Activated T-cell treated with anti-CD3 and anti-CD28 coated beads, Interleukin-2, amount 50 U/mL, for 48 hours (primary cell): ENCODE results near the gene BICC1.

Experiments
- DNase-seq, 2 experiments: peaks; one replicate each; pipeline ENCODE4 v3.0.0-alpha.2; 2020

Gene BICC1

GRCh38 chr10:58755677-58756076 is 243.0 kb downstream of the BICC1 start:
- no peak for DNase-seq

DNA sequence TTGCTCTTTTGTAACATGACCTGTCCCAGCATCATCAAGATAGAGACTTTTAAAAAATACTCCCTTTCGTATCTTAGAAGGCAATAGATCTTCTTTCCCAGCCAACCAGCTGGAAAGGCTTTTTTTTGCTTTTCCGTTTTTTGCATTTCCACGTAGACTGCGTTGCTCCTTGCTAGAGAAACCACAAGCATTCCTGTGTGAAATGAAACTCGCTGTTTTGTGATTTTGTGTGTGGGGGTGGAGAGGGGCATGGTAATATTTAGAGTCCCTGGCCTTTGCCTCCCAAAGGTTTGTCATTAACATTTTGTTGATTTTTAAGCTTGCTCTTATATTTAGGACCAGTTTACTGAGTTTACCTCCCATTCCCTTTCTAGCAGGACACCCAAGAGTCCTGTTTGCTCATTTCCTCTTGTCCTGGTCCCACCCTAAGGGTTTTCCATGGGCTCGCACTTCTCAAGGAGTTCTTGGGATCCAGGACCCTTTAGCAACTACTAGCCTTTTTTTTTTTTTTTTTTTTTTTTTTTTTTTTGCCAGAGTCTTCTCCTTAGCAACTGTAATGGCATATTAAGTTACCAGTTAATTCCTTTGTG is 243.6 kb downstream of the BICC1 start:
- DNase-seq = no peak

- DNase-seq = no peak
These were observed 244.8 kb downstream of the BICC1 start for GRCh38 chr10:58757352-58758065.

DNA sequence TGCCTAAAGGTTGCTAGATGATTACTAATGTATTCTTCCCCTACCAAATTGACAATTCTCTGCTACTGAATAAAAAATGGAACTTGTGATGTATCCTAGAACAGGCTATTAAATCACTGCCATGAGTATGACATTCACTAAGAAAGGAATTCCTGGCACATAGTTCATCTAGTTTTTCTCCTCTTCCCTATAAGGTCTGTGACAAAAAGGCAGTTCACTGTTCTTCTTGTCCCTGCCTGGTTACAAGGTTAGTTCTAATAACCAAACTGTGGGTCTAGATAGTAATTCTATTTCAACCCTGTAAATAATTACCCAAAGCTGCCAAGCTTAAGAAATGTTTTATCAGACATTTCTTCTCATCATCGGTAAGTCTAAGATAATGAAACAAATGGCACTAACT is 245.6 kb downstream of the BICC1 start:
- no peak for DNase-seq

- no peak for DNase-seq
These were observed 251.5 kb downstream of the BICC1 start for GRCh38 chr10:58764087-58764747.

GRCh38 chr10:58765910-58766309 is 253.2 kb downstream of the BICC1 start:
- no peak for DNase-seq

DNA sequence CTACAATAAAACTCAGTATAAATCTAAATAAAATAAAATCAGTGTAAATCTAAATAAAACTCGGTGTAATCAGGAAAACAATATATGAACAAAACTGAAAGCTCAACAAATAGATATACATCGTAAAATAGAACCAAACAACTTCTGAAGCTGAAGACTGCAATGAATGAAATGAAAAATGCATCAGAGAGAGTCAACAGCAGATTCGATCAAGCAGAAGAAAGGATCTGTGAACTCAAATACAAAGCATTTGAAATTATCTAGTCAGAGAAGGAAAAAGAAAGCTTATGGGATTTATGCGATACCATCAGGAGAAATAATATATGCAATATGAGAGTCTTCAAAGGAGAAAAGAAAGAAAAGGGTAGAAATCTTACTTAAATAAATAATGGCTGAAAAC is 255.0 kb downstream of the BICC1 start:
- no peak for DNase-seq

GRCh38 chr10:58771863-58772262 is 259.2 kb downstream of the BICC1 start:
- DNase-seq = no peak

- DNase-seq = no peak
These were observed 260.1 kb downstream of the BICC1 start for GRCh38 chr10:58772758-58773157.

DNA sequence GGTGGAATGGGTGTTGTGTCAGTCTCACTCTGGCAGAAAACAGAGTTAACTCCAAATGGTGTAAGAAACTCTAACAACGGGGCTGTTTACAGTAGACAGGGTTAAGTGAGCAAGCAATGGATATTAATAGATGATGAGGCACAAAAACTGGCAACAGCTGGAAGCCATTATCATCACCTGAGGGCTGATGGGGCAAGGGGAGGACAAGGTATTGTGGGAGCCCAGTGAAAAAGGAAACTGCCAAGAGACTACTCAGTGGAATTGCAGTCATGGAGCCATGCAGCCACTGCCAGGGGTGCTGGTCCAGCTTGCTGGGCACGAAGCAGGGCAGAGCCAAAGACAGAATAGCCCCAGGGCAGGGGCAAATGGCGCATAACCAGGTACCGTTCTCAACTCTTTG is 260.7 kb downstream of the BICC1 start:
- no peak for DNase-seq

- no peak for DNase-seq
These were observed 261.3 kb downstream of the BICC1 start for GRCh38 chr10:58773944-58774343.

GRCh38 chr10:58775960-58776567 is 263.4 kb downstream of the BICC1 start:
- DNase-seq = no peak

GRCh38 chr10:58776568-58777318 is 264.1 kb downstream of the BICC1 start:
- no peak for DNase-seq

- DNase-seq = no peak
These were observed 266.3 kb downstream of the BICC1 start for GRCh38 chr10:58778966-58779365.

- DNase-seq = no peak
These were observed 266.9 kb downstream of the BICC1 start for GRCh38 chr10:58779594-58779993.

GRCh38 chr10:58780476-58780875 is 267.8 kb downstream of the BICC1 start:
- DNase-seq = no peak

DNA sequence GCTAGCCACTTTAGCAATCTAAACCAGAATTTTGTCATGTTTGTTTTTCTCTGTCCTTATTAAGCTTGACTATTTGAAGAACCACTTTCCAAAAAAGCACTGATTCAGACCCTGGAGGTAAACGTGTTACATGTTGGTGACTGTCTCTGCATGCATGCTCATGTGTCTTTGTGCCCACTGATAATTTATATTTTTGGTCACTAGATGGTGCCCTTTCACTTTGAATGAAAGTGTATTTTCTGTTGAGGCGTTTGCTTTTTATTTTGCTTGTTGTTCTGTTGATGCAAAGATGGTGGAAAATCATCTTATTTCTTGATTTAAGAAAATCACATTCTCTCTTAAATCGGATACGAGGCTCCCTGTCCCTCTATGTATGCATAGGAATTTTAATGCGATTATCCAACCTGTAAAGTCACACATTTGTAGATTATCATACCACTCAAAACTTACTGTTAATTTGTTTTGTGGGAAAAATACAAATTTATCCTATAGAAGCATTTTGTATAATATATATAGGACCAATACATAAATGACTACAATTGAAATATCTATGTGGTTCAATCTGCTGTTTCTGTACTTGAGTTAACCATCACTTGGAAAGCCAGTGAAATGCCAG is 269.3 kb downstream of the BICC1 start:
- DNase-seq = no peak

DNA sequence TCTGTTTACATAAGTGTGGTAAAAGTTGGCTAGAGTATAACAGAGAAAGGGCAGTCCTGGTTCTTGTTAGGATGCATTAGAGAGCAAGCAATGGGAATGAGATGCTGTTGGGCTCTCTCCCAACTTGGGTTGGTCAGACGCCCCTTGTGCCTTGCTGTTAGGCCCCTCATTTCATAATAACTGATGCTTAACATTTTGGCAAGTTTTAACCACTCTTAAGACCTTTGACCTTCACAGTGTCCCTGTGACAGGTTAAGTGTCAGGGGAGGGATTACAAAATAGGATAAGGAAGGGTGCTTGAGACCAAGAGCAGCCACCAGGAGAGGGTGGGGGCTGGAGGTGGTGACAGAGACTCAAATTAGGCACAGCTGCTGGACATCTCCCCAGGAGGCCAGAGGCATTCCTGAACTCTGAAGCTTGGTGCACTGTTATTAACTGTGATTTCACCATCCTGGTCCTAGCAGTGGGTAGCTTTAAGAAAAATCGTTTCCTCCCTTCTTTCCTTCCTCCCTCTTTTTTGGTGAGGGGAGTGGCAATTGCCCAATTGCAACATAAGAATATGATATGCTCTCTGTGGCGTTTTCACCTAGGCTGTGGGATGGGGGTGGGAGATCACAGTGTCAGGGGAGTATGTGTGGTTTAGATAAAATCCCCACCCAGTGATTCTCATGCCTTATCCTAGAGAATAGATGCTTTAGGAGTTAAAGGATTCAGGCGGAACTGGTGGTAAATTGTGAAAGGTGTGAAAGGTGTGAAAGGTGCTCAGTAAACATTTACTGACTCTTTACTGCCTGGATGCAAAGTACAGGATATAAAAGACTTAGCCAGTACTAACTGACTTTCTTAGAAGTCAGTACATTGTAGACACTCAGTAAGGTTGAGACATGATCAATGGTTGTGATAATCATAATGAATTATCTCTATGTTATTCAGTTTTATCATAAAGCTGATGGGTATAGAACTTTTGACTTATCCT is 270.5 kb downstream of the BICC1 start:
- DNase-seq = no peak

GRCh38 chr10:58784361-58784760 is 271.7 kb downstream of the BICC1 start:
- DNase-seq = no peak

DNA sequence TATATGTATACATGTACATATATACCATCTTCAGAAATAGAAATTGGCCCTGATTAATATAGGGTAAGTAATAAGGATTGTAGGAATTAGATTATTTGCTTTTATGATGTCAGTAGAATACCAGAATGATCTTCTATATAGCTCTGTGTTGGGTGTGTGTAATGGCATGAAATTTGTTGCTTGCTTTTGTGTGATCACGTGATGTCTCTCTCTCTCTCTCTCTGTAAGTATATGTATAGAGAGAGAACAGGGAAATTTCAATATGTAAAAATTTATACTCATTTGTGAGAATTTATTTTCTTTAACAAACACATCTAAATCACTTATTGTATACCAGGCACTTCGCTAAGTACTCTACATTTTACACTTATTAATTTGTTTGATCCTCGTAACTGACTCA is 272.7 kb downstream of the BICC1 start:
- DNase-seq = no peak

DNA sequence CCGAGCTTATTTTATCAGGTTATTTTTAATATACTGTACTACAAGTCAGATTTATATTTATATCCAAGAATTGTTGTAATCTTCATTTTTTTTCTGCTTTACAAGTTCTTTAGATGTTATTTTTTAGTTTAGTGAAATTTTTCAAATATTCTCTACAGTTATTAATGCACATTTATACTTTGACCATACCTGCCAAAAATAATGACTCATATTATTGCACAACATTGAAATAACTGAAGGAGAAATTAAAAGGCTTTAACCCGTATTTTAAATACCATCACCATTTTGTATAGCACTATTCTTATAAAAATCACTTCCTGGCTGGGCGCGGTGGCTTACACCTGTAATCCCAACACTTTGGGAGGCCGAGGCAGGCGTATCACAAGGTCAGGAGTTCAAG is 278.5 kb downstream of the BICC1 start:
- no peak for DNase-seq

- no peak for DNase-seq
These were observed 282.9 kb downstream of the BICC1 start for GRCh38 chr10:58795560-58795959.
